ENCODE measurements around the gene ALKBH3.

GRCh38 chr11:43908191-43908590 is 27.6 kb downstream of the ALKBH3 start:
- TF ChIP-seq CTCF (IDR thresholded peaks at IDR 0.05; ENCODE audit: extremely low read depth in 1 of 2, insufficient read depth in 1 of 2, low read depth in 1 of 2, low read length in 2 of 2) (no peak), MAX (IDR thresholded peaks at IDR 0.05; ENCODE audit: insufficient read depth, insufficient read length) (no peak), POLR2A (IDR thresholded peaks at IDR 0.05; ENCODE audit: low read depth, low read length) (no peak), MYC (IDR thresholded peaks at IDR 0.05; ENCODE audit: low read depth, low read length) (no peak), EZH2 (IDR thresholded peaks at IDR 0.05; ENCODE audit: borderline replicate concordance, low read depth, low read length, severe bottlenecking) (no peak), JUN (IDR thresholded peaks at IDR 0.05; ENCODE audit: borderline replicate concordance, insufficient read depth, insufficient read length, low read depth) (no peak), POLR2AphosphoS5 (IDR thresholded peaks at IDR 0.05; ENCODE audit: insufficient read depth, low read depth, low read length) (no peak)

Data from endothelial cell of umbilical vein (primary cell).